ENCODE measurements around the gene MTA1. TPM values are rescaled to one million over a fixed set of nuclear protein-coding genes. Genes with fewer than 3 reads are reported as not detected.

The MTA1 gene
- total RNA-seq, 1 donor from 2014 or later, result 227 TPM

- Mint-ChIP-seq H3K4me3 (ENCODE audit: low read depth) (no peak overlapping the region), H3K27ac (no peak overlapping the region), H3K36me3 (ENCODE audit: insufficient read depth) (peaks cover 14% of the 10 kb centered on the region), H3K4me1 (ENCODE audit: low read depth) (no peaks in the 10 kb centered on the region), H3K27me3 (no peaks in the 10 kb centered on the region), H3K9me3 (ENCODE audit: low read depth) (peaks cover 5% of the 10 kb centered on the region)
- TF ChIP-seq CTCF (IDR thresholded peaks at IDR 0.05; ENCODE audit: unreplicated experiment), result no peak
- no peak for DNase-seq (ENCODE audit: low spot score, unreplicated experiment)
These were observed 20.3 kb downstream of the MTA1 start for GRCh38 chr14:105439710-105440553.

DNA sequence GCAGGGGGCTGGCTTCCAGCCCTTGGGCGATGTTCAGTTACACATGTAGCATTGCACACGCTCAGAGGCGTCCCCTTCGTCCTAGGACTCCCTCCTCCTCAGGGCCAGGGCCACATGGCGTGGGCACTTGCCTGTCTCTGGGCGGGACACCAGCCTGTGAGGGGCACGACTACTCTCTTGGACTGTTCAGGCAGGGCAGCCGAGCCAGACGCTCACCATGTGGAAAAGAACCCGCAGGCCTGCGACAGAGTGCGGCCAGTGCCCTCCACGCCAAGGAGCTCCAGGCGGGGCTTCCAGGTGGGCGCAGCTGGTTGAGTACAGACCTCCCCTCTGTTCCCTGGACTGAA, 20.9 kb downstream of the MTA1 start:
- no peak for DNase-seq (ENCODE audit: low spot score, unreplicated experiment)
- no peak for TF ChIP-seq CTCF (IDR thresholded peaks at IDR 0.05; ENCODE audit: unreplicated experiment)
- no peaks in the 10 kb centered on the region for H3K27me3 Mint-ChIP-seq
- H3K4me3 Mint-ChIP-seq (ENCODE audit: low read depth), result no peak overlapping the region
- no peaks in the 10 kb centered on the region for H3K4me1 Mint-ChIP-seq (ENCODE audit: low read depth)
- H3K27ac Mint-ChIP-seq, result no peak overlapping the region
- H3K36me3 Mint-ChIP-seq (ENCODE audit: insufficient read depth), result peaks cover 11% of the 10 kb centered on the region
- H3K9me3 Mint-ChIP-seq (ENCODE audit: low read depth), result peaks cover 2% of the 10 kb centered on the region

- Mint-ChIP-seq H3K9me3 (ENCODE audit: low read depth) (no peaks in the 10 kb centered on the region), H3K36me3 (ENCODE audit: insufficient read depth) (peaks cover 8% of the 10 kb centered on the region), H3K27me3 (no peaks in the 10 kb centered on the region), H3K4me3 (ENCODE audit: low read depth) (no peak overlapping the region), H3K4me1 (ENCODE audit: low read depth) (no peaks in the 10 kb centered on the region), H3K27ac (no peak overlapping the region)
- no peak for TF ChIP-seq CTCF (IDR thresholded peaks at IDR 0.05; ENCODE audit: unreplicated experiment)
- DNase-seq (ENCODE audit: low spot score, unreplicated experiment), result no peak
These were observed 21.4 kb downstream of the MTA1 start for GRCh38 chr14:105440992-105441391.

DNA sequence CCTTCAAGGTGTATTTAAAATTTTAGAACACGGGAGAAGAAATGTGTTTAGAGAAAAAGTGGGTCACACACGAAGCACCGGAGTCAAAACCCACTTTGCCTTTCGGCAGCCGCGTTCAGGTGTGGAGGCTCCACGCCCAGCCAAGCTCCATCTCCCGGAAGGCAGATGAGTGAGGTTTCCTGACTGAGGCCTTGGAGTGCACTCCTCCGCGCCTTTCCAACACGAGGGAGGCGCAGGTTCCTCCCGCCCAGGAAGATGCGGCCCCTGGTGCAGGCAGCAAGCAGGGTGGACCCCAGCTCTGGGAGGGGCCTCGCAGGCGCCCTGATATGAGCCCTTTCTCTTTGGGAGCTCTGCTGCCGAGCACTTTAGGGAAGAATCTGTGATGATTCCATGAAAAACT, 22.5 kb downstream of the MTA1 start:
- Mint-ChIP-seq H3K36me3 (ENCODE audit: insufficient read depth) (peaks cover 7% of the 10 kb centered on the region), H3K27ac (no peak overlapping the region), H3K4me1 (ENCODE audit: low read depth) (no peaks in the 10 kb centered on the region), H3K4me3 (ENCODE audit: low read depth) (no peak overlapping the region), H3K27me3 (no peaks in the 10 kb centered on the region), H3K9me3 (ENCODE audit: low read depth) (no peaks in the 10 kb centered on the region)
- no peak for TF ChIP-seq CTCF (IDR thresholded peaks at IDR 0.05; ENCODE audit: unreplicated experiment)
- DNase-seq (ENCODE audit: low spot score, unreplicated experiment), result no peak

- peaks cover 7% of the 10 kb centered on the region for H3K36me3 Mint-ChIP-seq (ENCODE audit: insufficient read depth)
- no peak for TF ChIP-seq CTCF (IDR thresholded peaks at IDR 0.05; ENCODE audit: unreplicated experiment)
- no peaks in the 10 kb centered on the region for H3K27me3 Mint-ChIP-seq
These were observed 23.2 kb downstream of the MTA1 start for GRCh38 chr14:105442834-105443233.

More at GRCh38 chr14:105442834-105443233, 23.2 kb downstream of the MTA1 start:
- peak overlapping the region; percentile 13 for H3K27ac Mint-ChIP-seq
- no peak overlapping the region for H3K4me3 Mint-ChIP-seq (ENCODE audit: low read depth)
- H3K9me3 Mint-ChIP-seq (ENCODE audit: low read depth), result no peaks in the 10 kb centered on the region
- no peaks in the 10 kb centered on the region for H3K4me1 Mint-ChIP-seq (ENCODE audit: low read depth)
- no peak for DNase-seq (ENCODE audit: low spot score, unreplicated experiment)

Measured in progenitor cell of endocrine pancreas (in vitro differentiated cells).